ENCODE data around the gene CX3CL1.
"Not testable (repeated sequence)": the region's sequence is repeated elsewhere in the genome, so short reads cannot be mapped to it uniquely, and the experiment has no call there.

CX3CL1 gene

DNA sequence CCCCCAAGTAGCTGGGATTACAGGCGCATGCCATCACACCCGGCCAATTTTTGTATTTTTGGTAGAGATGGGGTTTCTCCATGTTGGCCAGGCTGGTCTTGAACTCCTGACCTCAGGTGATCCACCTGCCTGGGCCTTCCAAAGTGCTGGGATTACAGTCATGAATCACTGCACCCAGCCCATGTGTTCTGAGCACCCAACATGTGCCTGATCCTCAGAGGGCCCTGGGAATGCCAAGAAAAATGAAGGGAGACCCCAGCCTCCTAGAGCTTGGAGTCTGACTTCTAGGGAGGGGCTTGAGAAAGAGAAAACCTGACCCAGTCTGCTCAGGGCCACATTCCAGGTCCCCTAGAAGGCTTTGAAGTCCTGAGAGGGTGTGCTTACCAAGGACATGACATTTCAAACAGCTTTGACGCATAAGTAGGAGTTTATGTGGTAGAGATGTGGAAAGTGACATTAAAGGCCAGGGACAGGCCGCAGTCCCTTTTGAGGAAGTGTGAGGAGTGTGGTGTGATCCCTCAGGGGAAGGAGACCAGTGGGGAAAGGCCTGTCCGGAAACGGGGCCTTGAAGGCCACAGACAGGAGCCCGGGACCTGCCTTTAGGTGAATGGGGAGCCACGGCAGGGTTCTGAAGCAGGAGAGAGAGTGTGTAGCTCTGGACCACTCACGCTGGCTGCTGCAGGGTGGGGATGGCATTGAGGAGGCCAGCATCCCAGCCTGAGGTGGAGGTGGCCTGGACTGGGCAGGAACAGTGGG lies 14.8 kb upstream of the CX3CL1 start:
- no peak for DNase-seq (ENCODE audit: low read depth in 3 of 3, low spot score in 1 of 3)

DNA sequence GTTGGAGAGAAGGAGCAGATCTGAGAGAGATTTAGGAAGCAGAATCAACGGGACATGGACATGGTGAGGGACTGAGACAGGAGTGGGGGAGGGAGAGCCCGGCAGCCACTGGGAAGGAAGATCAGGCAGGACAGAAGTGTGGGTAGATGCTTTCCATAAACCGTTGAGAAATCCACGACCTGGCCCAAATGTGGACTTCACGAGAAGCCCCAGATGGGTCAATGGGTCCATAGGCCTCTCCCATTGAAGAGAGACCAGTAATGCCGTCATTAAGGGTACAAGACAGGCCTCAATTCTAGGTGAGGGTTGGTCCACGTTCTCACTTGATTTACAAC lies 14.2 kb upstream of the CX3CL1 start:
- no peak for DNase-seq (ENCODE audit: low read depth in 3 of 3, low spot score in 1 of 3)

DNA sequence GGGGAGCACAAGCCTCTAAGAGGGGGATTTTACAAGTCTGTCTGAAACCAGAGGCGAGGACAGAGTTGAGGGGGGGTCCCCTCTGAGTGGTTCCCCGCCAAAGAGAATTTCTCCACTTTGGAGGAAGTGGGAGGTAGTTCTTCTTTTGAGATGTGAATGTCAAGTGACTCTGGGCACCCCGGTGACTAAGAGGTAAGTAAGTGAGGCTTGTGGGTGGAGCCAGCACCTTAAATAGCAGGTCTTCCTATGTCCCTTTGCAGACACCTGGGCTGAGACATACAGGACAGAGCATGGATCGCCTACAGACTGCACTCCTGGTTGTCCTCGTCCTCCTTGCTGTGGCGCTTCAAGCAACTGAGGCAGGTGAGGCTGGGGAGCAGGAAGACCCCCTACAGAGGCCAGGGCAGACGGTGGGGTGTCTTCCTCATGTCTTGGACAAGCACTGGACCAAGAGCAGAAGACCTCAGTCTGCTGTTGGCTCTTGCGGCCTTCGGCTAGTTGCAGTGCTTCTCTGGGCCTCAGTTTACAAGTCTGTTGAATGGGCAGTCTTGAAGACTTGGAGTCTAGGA lies 13.7 kb upstream of the CX3CL1 start, which contains the start of gene CCL22:
Gene CCL22, plus strand, starts transcription at position 257 of the 569 bp plus-strand sequence. Its CDS starts 34 bp downstream, at position 291.
- no peak for DNase-seq (ENCODE audit: low read depth in 3 of 3, low spot score in 1 of 3)

DNA sequence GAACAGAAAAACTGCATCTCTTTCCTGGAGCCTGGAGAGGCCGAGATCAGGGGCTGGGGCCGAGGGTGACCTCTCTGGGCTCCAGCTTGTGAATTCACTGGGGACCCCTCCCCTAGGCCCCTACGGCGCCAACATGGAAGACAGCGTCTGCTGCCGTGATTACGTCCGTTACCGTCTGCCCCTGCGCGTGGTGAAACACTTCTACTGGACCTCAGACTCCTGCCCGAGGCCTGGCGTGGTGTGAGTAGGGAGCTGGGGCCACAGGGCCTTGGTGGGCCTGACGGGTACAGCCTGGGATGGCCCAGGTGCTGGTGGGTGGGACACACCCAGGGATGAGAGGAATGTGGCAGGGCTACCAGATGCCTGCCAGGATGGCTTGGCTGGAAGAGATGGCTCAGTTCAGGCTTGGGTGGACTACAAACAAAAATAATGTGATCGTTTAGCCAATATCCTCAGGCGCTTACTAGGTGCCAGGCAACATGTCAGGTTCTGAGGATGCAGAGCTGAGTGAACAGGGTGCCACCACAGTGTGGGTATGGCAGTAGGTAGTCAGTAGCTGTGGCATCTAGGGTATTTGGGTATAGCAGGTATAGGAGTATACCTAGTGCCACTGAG lies 11.9 kb upstream of the CX3CL1 start:
- no peak for DNase-seq (ENCODE audit: low read depth in 3 of 3, low spot score in 1 of 3)

DNA sequence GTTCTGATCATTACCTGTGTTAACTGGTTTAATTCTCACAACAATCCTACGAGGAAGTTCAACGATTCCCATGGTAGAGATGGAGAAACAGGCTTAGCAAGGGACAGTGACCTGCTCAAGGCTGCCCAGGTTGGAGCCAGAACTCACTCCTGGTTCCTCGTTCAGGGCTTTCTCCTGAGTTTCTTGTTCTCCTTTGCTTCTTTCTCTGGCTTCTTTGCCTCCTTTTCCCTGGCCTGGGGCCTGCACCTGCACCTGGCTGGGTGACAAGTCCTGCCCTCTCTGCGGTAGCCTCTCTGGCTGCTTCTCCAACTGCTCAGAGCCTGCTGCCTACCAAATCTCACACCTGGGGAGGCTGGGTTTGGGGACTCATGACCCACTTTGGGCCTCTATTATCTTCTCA lies 10.9 kb upstream of the CX3CL1 start:
- DNase-seq (ENCODE audit: low read depth in 3 of 3, low spot score in 1 of 3), result no peak

DNA sequence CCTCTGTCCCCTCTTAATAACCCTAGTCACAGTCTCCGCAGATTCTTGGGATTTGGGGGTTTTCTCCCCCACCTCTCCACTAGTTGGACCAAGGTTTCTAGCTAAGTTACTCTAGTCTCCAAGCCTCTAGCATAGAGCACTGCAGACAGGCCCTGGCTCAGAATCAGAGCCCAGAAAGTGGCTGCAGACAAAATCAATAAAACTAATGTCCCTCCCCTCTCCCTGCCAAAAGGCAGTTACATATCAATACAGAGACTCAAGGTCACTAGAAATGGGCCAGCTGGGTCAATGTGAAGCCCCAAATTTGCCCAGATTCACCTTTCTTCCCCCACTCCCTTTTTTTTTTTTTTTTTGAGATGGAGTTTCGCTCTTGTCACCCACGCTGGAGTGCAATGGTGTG lies 8.1 kb upstream of the CX3CL1 start:
- no peak for DNase-seq (ENCODE audit: low read depth in 3 of 3, low spot score in 1 of 3)

DNA sequence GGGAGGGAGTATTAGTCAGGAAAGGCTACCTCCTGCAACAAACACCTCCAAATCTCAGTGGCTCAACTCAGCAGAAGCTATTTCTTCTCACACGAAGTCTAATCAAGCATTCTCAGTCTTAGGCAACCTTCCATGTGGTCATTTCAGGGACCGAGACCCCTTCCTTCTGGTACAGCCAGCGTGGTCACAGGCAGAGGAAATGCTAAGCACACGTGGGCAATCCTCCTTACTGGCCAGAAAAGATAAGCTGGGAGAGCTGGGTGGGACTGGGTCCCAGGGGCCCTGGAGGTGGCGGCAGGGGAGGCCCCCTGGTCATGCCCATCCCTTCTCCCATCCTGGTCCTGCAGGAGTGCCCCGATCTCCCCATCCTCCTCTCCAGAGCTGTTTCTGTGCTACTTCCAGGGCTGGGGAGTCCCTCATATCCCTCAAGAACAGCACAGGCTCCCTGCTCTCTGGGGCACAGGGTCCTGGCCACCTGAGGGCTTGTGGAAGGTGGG lies 5.7 kb upstream of the CX3CL1 start:
- no peak for DNase-seq (ENCODE audit: low read depth in 3 of 3, low spot score in 1 of 3)

DNA sequence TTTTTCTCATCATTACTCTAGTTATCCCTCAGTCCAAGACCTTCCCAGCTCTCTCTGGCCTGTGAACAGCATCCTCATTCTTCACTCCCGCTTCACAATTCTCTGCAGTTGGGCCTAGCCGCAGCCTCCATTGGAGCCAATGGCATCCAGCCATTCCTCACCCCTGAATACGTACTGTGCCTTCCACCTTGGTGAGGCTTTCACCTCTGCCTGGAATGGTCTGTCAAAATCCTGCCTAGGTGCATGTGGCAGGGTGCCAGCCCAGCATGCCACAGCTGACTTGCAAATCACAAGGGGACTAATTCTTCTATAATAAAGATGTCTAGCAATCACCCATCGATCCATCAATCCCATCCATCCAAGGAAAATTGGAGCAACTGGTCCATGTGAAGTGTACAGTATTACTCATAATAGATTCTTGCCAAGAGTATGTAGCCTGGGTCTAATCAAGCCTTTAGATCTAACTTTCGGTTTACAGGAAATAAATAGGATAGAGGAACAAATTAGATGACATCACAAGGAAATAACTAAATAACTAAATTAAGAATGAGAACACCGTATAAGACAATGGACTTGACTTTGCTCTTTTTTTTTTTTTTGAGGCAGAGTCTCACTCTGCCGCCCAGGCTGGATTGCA lies 5.1 kb upstream of the CX3CL1 start:
- DNase-seq (ENCODE audit: low read depth in 3 of 3, low spot score in 1 of 3), result no peak

DNA sequence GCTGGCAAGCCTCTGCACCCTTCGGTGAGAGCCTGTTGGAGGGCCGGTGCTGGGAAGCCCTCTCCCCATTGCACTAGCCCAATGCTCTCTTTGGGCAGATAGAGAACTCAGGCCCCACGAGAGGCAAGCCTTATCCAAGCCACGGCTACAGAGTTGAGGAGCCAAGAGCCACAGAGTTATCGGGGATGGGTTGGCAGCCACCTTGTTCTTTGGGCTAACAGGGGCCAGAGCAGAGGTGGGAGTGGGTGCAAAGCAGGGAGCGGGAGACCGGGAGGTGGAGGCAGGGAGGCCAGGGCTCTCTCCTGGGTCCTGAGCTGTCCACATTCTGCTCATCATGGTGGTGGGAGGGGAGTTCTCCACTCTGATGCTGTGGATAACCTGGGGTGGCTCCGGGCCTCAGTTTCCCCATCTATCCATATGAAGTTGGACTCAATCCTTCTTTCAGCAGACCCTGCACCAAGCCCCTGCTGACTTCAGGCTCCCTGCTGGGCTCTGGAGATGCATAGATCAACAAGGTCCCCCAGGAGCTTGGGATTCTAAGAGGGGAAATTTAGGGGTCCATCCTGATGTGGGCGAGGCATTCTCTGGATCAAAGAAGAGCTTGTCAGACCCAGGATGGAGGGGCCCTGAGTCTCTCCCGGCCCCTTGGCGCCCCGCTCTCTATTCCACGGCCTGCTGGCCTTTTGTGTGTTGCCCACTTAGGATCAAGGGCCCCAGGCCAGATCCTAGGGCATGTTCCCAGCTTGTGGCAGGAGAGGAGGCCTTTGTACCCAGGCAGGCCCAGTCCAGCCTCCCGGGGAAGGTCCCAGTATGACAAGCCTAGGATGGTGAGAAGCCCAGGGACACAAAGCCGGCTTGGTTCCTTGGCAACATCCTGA lies 557 bp upstream of the CX3CL1 start:
- no peak for DNase-seq (ENCODE audit: low read depth in 3 of 3, low spot score in 1 of 3)

DNA sequence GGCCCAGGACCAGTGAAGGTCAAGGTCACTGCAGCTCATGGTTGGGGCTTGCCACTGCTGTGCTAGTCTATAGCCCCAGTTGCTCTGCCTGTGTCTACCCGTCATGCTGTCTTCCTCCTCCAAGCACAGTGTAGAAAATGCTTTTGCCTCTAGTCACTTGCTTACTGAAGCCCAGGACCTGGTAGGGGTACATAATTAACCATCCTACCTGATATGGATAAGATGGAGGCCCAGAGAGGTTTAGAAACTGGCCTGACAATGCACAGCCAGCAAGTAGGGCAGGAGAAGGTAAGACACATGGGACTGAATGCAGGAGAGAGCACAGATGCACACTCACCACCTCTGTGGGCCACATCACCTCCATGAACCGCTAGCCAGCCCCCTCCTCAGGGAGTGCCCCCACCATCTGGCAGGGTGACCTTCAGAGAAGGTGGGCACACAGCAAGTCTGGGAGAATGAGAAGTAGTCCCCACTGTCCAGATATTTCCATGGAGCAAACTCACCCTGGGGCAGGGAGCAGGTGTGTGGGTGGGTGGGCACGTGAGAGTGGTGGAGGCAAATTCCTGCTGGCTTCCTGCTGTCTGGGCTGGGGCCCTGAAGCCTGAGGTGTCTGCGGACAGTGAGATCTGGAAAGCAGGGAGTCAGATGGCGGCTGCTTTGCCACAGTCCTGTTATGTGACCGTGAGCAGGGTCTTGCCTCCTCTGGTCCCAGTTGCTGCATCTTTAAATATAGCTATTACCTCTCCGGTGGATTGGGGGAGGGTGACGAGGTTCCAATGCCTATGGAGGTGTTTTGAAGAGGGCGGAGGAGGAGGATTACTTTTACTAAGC lies 1.0 kb downstream of the CX3CL1 start:
- DNase-seq (ENCODE audit: low read depth in 3 of 3, low spot score in 1 of 3), result no peak

DNA sequence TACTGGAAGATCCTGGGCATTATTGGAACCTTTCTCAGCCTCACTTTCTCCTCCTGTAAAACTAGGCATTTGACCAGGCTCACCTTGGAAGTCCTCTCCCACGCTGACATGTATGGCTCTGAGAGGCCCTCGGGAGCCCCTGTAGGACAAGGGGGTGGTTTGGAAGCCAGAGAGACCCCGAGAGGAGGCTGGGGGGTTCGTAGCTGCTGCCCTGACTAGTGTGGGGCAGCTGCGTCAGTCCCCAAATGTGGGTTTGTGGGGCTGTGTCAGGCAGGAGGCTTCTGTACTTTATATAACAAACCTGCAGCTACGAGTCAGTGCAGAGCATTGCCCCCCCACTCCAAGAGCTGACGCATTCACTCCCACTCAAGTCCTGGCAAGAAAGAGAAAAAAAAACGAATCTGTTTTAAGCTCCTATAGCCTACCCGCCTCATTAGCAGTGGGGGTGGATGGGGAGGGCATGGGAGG lies 1.8 kb downstream of the CX3CL1 start:
- DNase-seq (ENCODE audit: low read depth in 3 of 3, low spot score in 1 of 3), result no peak

DNA sequence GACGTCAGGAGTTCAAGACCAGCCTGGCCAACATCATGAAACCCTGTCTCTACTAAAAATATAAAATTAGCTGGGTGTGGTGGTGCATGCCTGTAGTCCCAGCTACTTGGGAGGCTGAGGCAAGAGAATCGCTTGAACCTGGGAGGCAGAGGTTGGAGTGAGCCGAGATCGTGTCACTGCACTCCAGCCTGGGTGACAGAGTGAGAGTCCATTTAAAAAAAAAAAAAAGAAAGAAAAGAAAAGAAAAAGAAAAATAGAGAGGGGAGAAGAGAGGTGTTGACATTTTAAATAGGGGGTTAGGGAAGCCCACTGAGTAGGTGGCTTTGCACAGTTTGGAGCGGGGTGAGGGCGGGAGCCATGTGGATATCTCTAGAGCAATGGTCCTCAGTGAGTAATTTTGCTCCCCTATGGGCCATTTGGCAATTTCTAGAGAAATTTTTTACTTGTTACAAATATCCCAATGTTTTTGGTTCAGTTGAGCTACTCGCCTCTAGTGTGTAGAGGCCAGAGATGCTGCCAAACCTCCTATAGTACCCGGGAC lies 2.7 kb downstream of the CX3CL1 start:
- DNase-seq (ENCODE audit: low read depth in 3 of 3, low spot score in 1 of 3), result not testable (repeated sequence)

DNA sequence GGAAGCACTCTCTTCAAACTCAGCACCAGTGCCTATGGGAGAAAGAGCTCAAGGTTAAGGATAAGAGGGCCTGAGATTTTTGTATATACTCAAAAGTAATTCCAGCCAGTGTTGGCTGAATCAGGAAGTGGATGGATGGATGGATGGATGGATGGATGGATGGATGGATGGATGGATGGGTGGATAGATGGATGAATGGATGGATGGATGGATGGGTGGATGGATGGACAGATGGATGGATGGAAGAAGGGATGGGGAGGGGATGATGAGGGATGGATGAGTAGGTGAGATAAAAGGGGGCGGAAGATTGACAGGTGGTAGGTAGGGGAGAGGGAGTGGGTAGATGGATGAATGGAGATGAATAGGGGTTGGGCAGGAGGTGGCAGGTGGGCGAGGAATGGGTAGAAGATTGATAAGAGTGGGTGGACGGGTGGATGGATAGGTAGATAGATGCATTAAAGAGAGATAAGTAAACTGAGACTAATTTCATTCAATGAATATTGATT lies 4.1 kb downstream of the CX3CL1 start:
- no peak for DNase-seq (ENCODE audit: low read depth in 3 of 3, low spot score in 1 of 3)

DNA sequence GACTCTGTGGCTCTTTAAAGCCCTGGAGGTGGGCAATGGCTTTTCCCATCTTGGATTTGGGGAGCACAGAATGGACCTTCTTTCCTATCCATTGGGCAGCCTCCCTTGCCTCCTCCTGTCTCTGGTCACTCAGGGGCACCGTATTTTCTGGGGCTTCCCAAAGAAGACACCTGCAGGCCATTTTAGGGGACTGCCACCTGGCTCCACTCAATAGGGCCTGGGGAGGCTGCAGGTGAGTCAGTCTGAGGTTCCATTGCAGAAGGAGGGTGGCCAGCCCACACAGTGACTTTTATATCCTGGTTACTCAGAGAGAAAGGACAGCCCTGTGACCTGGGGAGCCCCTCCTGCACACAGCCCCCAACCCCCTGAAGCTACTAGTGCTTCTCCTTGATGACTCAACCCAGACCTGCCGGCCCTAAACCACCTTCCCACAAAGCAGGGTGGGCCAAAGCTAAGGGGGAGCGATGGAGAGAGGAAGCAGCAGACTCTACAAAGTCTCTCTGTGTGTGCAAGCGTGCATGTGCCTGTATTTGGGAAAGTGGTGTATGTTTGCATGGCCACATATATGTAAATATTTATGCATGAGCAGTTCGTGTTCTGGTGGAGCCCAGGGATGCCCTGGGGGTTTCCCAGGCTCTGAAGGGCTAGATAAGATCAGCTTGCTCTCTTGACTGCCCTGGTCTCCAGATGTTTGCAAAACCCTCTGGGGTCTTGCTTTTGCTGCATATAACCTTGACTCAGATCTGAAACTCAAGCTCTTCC lies 5.0 kb downstream of the CX3CL1 start:
- DNase-seq (ENCODE audit: low read depth in 3 of 3, low spot score in 1 of 3), result no peak

DNA sequence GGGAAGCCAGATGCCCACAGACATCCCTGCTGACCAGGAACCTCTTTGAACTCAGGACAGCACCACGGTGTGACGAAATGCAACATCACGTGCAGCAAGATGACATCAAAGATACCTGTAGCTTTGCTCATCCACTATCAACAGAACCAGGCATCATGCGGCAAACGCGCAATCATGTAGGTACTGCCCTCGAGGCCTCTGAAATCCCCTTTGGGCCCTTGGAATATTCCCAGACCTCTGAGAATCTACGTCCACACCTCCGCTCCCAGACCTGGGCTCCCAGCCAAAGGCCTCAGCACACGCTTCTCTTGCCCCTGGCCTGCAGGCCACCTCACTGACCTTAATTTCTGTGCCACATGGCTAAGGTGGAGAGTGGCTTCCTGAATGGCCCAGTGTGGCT lies 7.3 kb downstream of the CX3CL1 start:
- DNase-seq (ENCODE audit: low read depth in 3 of 3, low spot score in 1 of 3), result no peak

DNA sequence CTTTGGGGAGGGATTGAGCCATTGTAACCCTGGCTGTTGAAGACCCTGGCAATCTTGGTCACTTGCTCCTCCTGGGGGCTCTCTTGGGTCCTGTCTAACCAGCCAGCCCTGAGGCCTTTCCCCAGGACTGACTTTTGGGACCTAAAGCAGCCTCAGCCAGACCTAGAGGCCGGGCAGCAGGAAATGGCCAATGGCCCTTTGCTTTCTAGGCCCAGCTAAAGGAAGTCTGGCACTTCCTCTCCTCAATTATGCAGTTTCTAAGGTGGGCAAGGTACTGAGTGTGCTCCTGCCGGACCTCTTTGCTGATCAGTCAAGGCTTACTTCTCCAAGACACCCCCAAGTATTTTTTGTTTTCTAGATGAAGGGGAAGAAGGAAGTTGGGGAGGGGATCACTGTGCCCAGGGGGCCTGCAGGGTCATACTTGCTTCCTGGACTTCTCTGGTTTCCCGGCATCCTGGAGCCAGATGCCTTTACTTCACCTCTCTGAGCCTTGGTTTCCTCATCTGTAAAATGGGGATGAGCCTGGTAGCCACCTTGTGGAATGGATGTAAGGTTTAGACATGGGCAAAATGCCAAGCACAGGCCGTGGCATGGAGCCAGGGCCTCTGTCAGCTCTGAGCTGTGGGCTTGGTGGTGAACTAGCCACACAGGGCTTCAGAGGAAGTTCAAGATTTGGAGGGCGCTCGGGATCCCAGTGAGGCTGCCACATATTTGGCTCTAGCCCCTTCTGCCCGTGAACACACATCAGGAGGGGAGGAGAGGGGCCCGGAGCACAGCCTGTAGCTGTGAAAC lies 8.6 kb downstream of the CX3CL1 start:
- DNase-seq (ENCODE audit: low read depth in 3 of 3, low spot score in 1 of 3), result no peak

DNA sequence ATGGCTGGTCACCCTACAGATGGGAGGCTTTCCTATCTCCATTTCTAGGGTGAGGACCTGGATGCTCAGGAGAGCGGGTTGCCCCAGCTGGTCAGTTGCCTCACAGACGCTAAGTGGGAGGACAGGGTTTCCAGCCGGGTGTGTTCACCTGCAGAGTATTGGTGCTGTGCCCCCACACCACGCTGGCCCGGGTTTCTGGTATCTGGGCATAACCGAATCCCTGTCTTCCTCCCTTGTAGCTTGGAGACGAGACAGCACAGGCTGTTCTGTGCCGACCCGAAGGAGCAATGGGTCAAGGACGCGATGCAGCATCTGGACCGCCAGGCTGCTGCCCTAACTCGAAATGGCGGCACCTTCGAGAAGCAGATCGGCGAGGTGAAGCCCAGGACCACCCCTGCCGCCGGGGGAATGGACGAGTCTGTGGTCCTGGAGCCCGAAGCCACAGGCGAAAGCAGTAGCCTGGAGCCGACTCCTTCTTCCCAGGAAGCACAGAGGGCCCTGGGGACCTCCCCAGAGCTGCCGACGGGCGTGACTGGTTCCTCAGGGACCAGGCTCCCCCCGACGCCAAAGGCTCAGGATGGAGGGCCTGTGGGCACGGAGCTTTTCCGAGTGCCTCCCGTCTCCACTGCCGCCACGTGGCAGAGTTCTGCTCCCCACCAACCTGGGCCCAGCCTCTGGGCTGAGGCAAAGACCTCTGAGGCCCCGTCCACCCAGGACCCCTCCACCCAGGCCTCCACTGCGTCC lies 9.7 kb downstream of the CX3CL1 start:
- DNase-seq (ENCODE audit: low read depth in 3 of 3, low spot score in 1 of 3), result no peak

All from stimulated activated CD4-positive, alpha-beta T cell treated with anti-CD3 and anti-CD28 coated beads, TNF-alpha, amount 100 ng/mL, for 1 hour (primary cell).